Measurements from ENCODE around the gene SPAG6.

- TF ChIP-seq POLR2A (IDR thresholded peaks at IDR 0.05) (no peak), CTCF (IDR thresholded peaks at IDR 0.05) (no peak)
Observed at GRCh38 chr10:22315455-22316285, 29.6 kb upstream of the SPAG6 start.

Data from uterus (tissue), 2 donors.